ENCODE results near the gene TRIP13.

The TRIP13 gene

GRCh38 chr5:889075-889710 lies 3.5 kb upstream of the TRIP13 start:
- Mint-ChIP-seq H3K27ac (no peak overlapping the region), H3K4me1 (peaks cover 25% of the 10 kb centered on the region), H3K36me3 (ENCODE audit: low read depth) (peaks cover 62% of the 10 kb centered on the region), H3K4me3 (no peak overlapping the region), H3K9me3 (no peaks in the 10 kb centered on the region), H3K27me3 (ENCODE audit: low read depth, poor library complexity) (no peaks in the 10 kb centered on the region)
- no peak for DNase-seq
- TF ChIP-seq CTCF (IDR thresholded peaks at IDR 0.05): no peak

- TF ChIP-seq CTCF (IDR thresholded peaks at IDR 0.05): no peak
- H3K27me3 Mint-ChIP-seq (ENCODE audit: low read depth, poor library complexity): no peaks in the 10 kb centered on the region
- H3K4me1 Mint-ChIP-seq: peaks cover 26% of the 10 kb centered on the region
- peak overlapping the region; percentile 84 for H3K4me3 Mint-ChIP-seq
- H3K9me3 Mint-ChIP-seq: no peaks in the 10 kb centered on the region
- DNase-seq: peak; percentile 27
- H3K27ac Mint-ChIP-seq: peak overlapping the region; percentile 86
- peaks cover 49% of the 10 kb centered on the region for H3K36me3 Mint-ChIP-seq (ENCODE audit: low read depth)
These were observed 1.4 kb upstream of the TRIP13 start for GRCh38 chr5:891117-891836.

GRCh38 chr5:891837-892393 lies 769 bp upstream of the TRIP13 start:
- H3K4me3 Mint-ChIP-seq: peak overlapping the region; percentile 84
- H3K36me3 Mint-ChIP-seq (ENCODE audit: low read depth): peaks cover 46% of the 10 kb centered on the region
- peaks cover 26% of the 10 kb centered on the region for H3K4me1 Mint-ChIP-seq
- H3K27me3 Mint-ChIP-seq (ENCODE audit: low read depth, poor library complexity): no peaks in the 10 kb centered on the region
- peak; percentile 28 for DNase-seq
- H3K9me3 Mint-ChIP-seq: no peaks in the 10 kb centered on the region
- peak overlapping the region; percentile 86 for H3K27ac Mint-ChIP-seq
- TF ChIP-seq CTCF (IDR thresholded peaks at IDR 0.05): no peak

GRCh38 chr5:893137-893506 lies 438 bp downstream of the TRIP13 start:
- TF ChIP-seq CTCF (IDR thresholded peaks at IDR 0.05): no peak
- Mint-ChIP-seq H3K27me3 (ENCODE audit: low read depth, poor library complexity) (no peaks in the 10 kb centered on the region), H3K4me1 (peaks cover 26% of the 10 kb centered on the region), H3K4me3 (peak overlapping the region; percentile 83), H3K27ac (no peak overlapping the region), H3K36me3 (ENCODE audit: low read depth) (peaks cover 35% of the 10 kb centered on the region), H3K9me3 (no peaks in the 10 kb centered on the region)
- DNase-seq: peak; percentile 39

GRCh38 chr5:893711-894110 lies 1.0 kb downstream of the TRIP13 start:
- H3K4me3 Mint-ChIP-seq: peak overlapping the region; percentile 83
- peaks cover 29% of the 10 kb centered on the region for H3K36me3 Mint-ChIP-seq (ENCODE audit: low read depth)
- H3K9me3 Mint-ChIP-seq: no peaks in the 10 kb centered on the region
- H3K4me1 Mint-ChIP-seq: peaks cover 26% of the 10 kb centered on the region
- H3K27me3 Mint-ChIP-seq (ENCODE audit: low read depth, poor library complexity): no peaks in the 10 kb centered on the region
- TF ChIP-seq CTCF (IDR thresholded peaks at IDR 0.05): no peak
- DNase-seq: no peak
- no peak overlapping the region for H3K27ac Mint-ChIP-seq

Data from nephron progenitor cell (in vitro differentiated cells).